CD1c-positive myeloid dendritic cell (primary cell): ENCODE data around the gene CDCA4.
A peak's percentile ranks its signal among the peaks of the same experiment; 100 is the strongest.

Experiments
- DNase-seq: peaks from one replicate; pipeline ENCODE4 v3.0.0-alpha.2; 2016; ENCODE audit errors: extremely low spot score

CDCA4 gene

DNA sequence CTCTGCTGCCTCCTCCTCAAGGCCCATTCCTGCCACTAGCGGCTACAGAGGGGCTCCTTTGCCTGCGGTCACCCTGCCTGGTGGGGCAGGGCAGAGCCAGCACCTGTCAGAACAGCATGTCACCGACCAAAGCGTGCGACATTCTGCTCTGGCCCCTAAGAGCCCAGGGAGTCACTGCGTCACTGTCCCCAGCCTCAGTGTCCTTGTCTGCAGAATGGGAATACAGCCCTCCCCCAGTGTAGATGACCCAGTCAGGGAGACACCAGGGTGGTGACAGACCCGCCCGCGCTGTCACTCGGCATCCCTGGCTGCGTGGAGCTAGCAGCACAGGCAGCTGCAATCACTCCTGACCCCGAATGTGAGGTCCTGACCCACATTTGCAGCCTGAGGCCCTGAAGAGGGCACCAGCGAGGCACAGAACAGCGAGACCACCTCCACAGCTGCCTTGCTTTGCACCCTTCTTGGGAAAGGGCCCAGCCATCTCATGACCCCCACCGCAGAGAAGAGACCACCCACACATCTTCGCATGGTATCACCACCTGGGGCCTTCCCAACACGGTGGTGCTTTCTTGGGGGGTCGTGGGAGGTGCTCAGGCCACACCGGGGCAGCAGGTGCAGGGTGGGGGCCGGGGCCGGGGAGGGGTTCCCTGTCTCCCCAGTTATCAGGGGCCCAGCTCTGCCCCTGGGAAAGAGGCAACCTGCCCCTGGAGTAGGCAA is 45.2 kb downstream of the CDCA4 start:
- DNase-seq = no peak

DNA sequence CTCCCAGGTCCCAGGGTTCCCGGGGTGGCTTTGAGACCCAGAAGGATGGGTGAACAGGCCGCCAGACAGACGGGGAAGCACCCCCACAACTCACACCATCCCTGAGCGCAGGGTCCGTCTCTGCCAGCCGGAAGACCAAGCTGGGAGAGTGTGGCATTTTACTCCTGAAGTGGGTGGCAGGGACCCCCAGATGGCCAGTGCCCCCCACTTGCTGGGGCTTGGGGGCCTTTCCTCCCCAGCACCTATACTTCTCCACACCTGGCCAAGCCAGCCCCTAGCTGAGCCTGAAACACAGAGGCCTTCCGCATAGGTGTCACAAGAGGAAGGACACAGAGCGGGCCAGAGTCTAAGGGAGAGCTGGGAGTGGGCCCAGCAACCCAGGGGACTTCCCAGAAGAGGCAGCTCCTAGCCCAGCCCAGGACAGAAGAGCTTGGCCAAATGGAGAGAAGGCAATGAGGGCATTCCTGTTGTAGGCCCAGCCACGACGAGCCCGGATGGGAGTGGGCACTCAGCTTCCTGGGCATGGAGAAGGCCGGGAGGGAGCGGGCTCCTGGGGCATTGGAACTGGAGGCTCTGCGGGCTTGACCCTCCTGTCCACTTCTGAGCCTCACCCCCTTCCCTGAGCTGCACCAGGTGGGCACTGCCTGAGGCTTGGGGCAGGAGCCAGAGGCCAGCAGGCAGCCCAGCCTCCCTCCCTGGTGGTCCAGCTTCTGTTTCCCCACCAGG is 46.1 kb downstream of the CDCA4 start:
- no peak for DNase-seq

DNA sequence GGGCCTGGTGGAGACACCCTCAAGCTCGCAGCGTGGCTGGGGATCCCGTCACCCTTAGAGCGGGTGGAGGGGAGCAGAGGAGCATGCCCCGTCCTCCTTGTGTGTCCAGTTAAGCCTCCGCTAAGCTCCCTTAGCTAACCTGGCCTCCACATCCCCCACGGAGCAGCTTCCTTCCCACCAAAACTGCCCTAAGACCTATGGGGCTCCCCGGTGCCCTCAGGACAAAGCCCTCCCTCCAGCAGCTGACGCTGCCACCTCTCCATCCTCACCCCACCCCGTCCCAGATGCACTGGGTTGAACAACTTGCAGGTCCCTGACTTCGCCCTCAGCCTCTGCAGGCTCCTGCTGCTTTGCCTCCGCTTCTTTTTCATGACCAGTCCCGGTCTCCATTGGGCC is 46.7 kb downstream of the CDCA4 start:
- no peak for DNase-seq

DNA sequence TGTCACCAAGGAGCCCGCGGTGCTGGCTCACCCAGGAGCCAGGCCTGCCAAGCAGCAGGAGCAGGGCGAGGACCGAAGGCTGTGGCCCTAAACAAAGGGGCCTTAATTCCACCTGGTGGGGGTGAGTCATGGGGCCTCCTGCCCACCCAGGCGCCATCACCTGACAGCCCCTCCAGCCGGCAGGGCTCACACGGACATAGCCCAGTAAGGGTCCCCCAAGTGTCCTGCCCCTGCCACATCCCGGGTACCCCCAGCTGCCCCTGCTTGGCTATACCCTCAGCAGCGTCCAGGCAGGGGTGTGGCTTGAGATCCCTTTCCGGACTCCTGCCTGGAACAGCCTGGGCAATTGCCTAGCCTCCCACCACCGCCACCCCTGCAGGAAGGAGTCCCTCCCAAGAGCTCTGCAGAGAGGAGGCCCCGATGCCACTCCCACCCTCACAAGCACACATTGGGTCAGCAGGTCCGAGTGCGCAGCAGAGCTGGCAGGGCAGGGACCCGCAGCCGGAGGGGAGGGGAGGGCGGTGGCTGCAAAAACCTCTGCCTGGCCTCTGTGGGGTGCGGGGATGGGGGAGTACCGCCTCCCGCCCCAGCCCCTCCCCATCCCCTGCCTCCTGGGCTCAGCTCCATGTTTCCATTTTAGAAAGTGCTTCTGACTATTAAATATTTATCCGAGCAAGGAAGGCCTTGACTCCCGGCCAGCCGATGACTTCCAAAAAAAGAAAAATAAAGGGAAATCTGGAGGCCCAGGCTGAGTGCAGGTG is 47.3 kb downstream of the CDCA4 start:
- no peak for DNase-seq

DNA sequence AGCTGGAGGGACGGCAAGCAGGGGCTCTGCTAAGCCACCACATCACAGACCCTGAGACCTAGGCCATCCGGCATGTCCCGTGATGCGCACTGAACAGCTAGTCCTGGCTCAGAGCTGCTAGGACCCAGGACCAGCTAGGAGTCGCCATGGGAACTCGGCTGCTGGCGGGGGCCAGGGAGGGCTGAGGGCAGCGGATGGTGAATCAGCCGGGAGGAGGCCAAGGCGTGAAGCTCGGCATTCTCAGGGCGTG is 47.8 kb downstream of the CDCA4 start:
- DNase-seq = no peak

DNA sequence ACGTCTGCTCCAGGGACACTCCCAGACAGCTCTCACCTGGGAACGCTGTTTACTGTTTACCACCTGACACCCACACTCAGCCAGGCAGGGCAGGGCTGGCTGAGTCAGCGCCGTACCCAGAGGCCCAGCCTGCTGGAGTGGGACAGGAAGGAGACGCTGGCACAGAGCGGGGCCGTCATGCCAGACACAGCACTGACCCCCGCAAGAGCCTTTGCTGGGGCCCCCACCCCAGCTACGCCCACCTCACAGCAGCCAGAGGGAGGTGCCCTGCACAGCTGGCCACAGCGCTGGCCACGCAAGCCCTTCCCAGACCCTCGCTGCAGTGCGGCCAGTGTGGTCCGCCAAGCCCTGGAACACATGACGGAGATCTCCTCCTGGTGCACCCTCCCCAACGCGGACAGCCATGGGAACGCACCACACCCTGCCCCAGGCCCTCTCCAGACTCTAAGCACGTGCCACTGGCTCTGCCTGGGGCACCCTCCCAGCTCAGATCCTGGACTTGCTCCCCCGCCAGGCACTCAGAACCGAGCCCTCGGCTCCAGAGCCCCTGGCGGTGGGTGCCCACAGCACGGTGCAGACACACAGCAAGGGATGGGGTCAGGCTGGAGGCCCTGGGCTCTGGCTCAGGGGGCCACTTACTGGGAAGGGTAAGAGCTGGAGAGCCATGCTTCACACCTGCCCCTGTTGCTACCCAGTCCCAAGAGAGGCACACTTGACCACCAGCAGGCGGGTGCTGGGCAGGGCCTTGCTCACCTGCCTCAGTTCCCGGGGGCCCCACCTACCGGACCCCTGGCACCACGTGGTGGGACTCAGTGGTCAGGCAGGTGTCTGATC is 48.4 kb downstream of the CDCA4 start:
- DNase-seq = no peak

DNA sequence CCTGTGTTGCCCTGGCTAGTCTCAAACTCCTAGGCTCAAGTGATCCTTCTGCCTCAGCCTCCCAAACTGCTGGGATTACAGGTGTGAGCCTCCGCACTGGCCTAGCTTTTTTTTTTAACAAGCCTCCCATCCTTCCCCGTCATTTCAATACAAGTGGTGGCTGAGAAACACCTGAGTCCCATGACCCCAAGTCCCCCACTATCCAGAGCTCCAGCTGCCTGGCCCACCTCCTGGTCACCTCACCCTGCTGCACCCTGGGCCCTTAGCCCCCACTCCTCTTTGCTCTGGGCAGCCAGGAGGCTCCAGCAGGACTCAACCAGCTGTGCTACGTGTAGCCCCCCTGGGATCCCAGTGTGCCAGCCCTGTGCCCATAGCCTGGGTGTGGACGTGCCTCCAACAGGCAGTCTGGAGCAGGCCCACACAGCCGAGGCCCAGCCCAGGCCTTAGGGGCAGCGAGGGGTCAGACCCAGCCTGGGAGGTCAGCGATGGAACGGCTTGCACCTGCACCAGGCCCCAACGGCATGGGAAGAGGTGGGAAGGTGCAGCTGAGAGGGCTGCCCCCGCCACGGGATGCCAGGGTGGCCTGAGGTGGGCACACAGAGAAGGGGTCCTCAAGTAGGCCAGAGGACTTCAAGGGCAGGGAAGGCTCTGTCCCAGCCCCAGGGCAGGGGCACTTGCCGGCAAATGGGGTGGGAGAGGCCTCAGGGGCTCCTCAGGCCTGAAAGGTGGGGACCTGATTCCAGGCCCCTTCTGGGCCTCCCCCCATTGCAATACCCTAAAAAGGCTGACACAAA is 49.2 kb downstream of the CDCA4 start:
- no peak for DNase-seq

DNA sequence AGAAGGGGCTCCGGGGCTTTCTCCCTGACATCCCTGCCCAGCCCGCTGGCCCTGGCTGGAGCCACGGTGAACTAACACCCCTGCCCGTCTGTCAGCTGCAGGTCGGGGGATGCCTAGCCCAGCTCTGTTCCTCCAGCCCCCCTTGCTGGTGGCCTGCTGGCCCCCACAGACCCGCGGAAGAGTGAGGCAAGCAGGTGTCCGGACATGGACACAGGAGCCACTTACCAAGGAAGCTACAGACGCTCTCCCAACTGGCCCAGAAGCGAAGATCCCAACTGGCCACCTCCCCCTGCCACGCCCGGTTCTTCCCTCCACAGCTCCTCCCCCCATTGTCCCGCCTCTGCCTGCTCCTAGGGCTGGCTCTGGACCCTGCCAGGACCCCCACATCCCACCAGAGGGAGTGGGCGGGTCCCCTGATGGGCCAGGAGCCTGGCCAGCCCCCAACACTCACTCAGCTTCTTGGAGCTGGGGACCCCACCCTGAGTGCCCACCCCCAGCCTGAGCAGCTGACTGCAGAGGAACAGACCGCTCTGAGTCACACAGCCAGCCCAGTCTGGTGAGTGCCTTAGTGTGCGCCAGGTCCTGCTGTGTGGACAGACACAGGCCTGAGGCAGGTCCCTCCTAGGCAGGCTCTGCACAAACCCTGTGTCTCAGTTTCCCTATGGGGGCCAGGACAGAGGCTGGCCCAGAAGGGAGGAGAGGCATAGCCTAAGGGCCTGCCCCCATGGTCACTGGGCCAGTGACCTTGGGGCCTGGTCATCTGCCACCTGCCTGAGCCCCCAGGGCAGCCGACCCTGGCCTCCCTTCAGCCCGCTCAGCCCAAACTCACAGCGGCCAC is 50.4 kb downstream of the CDCA4 start:
- peak; percentile 23 for DNase-seq

DNA sequence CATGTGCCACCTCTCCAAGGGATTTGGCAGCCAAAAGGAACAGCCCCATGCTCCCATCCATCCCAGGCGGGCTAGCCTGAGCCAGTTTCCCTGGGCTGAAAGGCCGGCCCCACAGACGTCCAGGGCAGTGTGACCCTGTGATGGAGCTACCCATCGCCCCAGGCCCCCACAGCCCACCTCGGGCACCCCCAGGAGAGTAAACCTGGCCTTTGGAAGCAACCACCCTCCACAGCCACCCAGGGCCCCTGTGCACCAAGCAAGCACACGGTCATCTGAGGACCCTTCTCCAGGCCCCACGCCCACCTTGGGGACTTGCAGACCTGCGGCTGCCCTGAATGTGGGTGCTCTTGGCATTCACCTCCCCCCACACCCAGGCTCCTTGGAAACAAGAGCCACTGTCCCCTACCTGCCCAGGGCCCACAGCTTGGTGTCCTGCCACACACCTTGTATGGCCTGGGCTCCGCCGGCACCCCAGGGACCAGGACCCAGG is 51.1 kb downstream of the CDCA4 start:
- no peak for DNase-seq

DNA sequence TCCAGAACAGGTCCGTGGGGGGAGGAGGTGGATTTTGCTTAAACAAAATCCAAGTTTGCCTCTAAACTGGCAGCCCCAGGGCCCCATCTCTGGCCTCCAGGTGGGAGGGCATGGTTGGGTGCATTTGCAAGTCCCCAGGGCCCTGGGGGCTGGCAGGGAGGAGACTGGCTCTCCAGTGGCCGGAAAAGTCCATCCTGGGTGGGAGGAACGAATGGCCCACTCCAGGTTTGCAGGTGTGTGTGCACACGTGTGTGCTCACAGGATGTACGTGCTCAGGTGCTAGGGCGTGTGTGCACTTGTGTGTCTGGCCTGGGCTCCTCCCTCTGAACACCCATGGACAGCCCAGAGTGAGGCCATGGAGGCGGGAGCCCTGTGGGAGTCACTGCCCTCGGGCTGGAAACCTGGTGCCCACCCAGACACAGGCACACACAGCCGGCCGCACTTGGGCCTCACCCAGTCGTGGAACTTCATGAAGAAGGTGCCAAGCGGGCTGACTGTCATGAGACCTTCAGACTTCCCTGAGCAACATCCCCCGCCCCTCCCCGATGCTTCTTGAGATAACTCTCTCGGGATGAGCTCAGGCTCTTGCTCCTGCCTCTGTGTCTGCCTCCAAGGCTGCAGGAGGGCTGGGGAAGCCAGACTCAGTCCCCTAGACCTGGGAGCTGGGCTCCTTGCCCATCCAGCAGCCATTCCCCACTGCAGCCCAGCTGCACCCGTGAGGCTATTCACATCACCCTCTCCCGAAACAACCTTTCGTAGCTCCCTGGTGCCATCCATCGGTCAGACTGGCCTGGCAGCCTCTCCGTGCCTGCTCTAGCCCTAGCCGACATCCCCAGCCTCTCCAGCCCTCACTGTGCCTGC is 52.1 kb downstream of the CDCA4 start:
- no peak for DNase-seq

DNA sequence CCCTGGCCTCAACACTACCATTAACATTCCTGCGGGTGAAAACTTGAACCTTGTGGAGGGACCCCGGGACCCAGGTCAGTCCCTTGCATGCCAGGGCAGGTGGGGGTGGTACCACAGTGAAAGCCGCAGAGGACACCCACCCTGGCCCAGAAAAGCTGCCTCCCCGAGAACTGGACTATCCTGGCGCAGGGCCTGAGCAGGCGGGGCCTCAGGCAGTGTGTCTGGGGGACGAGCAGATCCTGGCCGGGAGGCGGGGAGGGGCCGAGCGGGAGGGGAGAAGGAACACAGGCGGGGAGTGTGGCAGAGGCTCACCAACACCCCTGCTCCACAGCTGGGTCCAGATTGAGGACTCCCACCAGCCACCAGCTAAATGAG is 52.7 kb downstream of the CDCA4 start:
- no peak for DNase-seq

DNA sequence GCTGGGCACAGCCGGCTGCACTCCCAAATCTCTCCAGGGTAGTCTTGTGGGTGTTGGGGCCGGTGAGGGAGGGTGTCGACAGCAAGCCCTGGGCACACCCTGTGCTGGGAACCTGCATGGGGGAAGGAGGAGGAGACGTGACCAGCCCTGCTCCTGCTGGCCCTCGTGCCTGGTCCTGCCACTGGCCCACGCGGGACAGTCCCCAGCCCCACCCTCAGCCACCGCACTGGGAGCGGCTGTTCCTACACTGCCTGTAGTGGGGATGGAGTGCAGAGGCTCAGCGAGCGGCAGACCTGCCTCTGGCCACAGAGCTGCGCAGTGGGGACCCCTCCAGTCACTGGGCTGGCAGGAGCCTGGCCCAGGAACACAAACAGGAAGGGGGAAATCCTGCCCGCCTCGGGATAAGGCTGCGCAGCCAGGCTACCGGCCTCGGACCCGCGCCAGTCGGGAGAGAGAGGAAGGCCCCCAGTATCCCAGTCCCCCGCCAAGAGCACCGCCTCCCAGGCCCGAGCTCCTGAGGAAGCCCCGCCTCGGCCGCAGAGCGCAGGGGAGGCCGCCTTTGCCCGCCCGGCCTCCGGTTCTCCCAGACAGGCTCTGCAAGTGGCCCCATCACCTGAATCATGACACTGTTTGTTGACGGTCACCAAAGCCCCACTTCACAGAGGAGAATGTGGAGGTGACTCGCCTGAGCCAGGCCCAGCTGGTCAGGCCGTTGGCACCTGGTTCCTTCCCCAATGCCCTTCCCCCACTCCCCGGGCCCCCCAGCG is 53.3 kb downstream of the CDCA4 start:
- peak; percentile 8 for DNase-seq

DNA sequence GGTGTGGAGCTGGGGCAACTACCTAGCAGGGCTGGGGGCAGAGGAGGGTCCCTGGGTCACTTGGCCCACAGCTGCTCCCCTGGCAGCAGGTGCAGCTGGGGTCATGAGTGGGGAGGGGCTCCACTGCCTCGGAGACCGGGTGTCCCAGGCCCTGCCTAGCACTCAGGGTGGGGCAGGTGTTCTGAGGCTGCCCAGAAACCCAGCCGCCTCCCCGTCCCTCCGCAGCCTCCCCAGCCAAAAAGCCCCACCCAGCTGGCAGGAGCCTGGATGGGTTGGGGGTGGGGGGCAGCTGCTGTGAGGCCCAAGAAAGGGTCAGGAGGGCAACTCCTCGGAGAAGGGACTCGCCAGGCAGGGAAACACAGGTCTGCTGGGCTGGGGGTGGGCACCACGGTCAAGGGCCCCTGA is 53.9 kb downstream of the CDCA4 start:
- no peak for DNase-seq

DNA sequence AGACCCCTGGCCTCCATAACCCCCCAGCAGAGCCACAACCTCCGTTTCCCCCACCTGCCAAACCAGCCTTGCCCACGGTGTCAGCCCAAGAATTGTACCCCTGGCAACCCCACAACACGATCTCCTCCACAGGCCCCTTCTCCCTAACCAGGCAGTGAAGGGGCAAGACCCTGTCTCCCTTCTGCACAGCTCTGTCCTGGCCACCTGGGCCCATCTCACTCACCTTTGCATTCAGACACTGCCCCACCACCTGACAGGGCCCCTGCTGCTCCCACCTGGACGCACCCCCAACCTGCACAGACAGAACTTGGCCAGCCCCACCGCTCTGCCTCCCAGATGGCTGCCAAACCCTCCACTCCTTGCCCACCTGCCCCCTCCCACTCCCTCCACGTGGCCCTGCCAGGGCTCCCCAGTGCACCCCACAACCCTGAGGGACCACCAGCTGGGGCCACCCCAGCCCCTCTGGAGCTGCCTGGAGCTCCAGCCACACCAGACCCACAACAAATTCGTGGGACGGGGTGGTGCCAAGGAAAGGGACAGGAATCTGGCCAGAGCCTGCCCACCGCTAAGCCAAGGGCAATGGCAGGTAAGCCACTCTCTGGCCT is 54.5 kb downstream of the CDCA4 start:
- DNase-seq = no peak

DNA sequence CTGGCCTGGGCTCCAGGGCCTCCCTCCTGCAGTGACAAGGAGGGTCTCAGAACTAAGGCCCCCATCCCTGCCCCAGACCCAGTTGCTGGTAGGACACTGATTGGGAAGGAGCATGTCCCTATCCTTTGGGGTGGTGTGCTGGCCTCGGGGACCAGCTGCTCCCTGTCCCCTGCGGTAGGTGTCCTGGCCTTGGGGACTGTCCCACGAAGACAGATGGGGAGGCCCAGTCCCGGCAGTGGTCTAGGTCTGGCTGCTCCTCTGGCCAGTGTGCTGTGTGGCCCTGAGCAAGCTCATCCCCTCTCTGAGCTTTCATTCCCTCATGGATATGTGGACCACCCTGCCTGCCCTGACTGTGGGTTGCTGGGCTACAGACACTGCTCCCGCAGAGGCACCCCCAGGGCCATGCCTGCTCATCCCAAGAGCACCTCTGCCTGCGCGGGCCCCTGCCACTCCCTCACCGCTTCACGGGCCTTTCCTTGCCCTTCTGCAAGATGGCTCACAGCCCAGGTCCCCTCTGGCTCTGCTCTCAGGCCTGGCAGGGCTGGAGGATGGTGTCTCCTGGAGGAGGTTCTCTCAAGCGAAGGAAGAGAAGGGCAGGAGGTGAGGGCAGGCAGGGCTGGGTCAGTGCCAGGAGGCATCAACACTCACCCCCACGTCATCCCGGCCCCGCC is 55.2 kb downstream of the CDCA4 start:
- no peak for DNase-seq

DNA sequence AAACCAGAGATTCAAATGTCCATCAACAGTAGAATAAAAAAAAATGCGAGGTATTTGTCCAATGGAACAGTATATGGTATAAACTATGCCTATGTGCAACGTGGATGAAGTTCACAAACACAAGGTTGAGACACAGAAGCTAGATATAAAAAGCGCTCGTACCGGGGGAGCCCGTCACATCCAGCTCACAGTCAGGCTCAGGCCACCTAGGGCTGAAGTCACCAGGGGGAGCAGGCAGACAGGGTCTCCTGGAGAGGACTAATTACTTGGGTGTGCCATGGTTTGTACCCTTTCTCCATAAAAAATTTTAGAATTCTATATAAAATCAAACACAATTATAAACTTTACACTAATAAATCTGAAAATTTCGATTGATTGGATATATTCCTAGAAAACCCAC is 56.3 kb downstream of the CDCA4 start:
- no peak for DNase-seq
